GM21360 (cell line): ENCODE data around the gene KIF6.

Experiments
- ATAC-seq: cut with Tn5 transposase; IDR thresholded peaks from one replicate; pipeline ENCODE4 v1.9.1; 2021; ENCODE audit warnings: mild to moderate bottlenecking, moderate library complexity; ENCODE audit not compliant: unreplicated experiment

The KIF6 gene

DNA sequence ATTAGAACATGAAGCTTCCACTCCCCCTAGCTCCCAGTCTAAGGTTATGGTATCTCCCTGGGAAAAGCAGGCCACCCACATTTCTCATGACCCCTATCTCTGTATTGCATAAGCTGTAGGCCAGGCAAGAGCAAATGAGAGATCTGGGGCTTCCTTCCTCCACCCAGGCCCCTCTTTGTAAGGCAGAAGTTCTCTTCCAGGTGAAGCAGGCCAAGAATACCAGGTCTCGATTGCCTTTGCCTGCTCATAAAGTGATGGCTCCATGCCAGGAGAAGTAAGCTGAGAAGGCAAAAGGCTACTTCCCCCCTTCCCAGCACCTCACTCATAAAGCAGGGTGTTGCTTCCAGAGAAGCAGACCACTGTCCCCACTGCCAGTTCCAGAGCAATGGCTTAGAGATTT is 258.6 kb downstream of the KIF6 start:
- no peak for ATAC-seq

DNA sequence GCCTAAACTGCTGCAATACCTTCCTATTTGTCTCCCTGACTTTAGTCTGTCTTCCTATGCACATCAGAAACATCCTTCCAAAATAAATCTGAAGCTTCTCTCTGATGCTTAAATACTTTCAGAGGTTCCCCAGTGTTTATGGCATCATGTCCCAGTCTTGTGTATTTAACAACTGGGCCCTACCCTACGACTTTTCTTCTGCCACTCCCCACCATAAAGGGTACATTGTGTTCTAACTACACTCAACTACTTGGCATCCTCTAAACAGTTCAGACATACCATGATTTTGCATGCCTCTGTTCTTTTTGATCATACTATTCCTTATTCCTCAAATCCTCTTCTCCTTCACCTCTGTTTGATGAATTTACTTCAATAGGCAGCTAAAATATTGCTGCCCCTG is 259.7 kb downstream of the KIF6 start:
- ATAC-seq = no peak

DNA sequence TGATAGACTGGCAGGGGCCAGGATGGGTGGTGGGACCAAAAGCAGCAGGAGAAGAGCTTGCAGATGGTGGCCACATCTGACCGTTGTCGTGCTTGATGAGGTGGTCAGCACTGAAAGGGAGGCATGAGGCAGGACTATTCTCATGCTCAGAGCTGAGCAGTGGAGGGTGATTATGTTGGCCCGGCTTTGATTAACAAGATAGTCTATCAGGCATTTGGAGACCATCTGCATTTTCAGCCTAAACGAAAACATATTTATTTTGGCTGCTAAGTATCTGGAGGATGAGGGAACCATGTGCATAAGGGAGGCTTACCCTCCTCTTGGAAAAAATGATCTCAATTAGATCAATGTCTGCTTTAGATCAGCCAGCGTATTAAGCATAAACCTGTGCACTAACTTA is 261.1 kb downstream of the KIF6 start:
- ATAC-seq = no peak

DNA sequence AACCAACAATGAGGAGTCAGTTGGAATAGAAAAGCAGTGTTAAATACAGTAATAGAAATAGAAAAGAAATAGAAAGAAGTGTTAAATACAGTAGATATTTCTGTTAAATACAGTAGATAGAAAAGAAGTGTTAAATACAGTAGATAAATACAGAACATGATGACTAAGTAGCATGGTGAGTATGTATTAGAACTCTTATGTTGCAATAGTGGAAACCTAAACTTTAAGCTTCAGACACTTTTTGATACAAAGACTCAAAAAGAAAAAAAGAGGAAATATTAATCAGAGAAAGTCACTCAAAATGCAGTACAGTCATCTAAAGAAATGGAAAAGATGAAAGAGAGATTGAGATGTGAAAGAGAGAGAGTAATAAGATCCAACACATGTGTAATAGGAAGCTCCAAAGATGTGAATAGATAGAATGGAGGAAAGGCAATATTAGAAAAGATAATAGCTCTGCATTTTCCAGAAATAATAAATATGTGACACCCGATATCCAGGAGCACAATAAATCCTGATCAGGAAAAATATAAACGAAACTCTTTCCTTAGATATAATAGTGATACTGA is 271.2 kb downstream of the KIF6 start:
- ATAC-seq = no peak

DNA sequence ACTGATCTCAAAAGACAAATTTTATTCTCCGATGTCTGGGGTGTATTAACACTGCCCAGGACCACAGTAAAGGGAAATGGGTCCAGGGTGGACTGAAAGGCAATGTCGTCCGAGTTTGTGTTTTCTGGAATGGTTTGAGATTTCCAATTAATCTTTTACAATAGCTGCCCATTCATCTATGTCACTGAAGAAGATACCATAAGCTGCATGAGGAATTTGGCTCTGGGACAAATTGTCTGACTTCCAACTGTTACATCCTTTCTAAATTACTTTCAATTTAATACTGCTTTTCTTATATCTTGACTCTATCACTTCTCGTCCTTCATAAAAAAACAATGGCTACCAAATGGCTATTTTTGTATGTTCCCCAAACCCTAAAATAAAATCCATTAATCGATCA is 272.0 kb downstream of the KIF6 start:
- ATAC-seq = no peak

DNA sequence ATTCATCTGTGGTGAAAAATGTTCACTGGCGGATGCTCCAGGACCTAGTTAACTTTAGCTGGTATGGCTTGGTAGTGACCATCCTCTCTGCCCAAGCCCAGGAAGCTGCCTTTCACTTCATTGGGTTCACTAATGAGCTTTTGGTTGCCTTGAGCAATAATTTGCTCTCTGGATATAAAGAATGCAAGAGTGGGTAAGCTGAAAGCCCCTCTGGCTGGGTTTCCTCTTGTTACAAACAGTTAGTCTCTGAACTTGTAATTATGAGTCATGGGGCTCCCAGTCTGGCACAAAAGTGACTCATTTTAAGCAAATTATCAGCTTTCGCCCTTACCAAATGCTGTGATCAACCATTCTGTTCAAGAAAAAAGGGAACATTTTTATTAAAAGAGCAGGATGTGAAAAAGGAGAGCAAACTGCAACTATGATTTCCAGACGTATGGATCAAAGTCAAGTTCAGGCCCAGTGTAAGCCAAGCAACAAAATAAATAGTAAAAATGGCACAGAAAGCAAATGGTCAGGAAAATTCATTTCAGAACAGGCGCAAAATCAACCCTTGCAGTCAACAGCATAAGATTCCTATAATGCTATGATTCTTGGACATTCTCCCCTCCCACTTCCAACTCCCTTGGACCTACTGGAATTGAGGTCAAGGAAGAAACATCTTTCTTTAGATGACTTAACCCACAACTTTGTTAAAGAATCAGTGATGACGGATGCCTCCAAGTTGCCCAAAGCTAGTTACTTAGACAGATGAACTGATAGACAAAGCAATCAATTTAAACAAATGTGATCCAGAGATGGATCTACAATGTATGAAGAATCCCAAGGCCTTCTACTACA is 272.7 kb downstream of the KIF6 start:
- ATAC-seq = no peak

DNA sequence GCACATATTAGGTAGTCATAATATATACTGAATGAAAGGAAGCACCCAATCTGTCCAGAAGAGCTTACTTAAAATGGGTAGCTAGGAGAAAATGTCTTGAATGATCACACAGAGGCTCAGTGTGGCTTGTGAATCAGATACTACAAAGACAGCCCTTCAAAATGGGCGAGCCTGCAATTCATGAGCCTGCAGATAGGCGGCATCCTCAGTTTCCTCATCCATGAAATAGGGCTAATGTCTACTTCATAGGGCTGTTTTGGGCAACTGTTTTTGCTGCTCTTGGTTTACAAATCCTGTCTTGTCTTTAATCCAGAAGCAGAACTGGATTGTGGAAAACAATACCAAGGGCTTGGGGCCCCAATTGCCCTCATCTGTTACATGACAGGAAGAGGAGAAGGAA is 273.4 kb downstream of the KIF6 start:
- ATAC-seq = no peak

DNA sequence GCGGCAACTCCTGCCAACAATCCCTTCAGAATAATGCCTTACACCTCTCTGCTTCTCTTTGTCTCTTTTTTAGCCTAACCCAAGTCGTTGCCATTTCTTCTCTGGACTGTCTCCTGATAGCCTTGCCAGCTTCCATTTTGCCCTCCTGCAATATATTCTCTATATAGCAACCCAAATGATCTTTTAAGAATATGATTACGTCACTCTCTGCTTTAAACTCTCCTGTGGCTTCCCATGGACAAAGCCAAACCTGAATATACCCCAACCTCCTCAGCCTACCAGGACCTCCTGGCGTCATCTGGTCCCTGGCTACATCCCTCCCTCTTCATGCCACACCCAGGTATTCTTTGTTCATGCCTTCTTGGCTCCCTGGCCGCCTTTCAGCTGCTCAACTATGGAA is 276.2 kb downstream of the KIF6 start:
- no peak for ATAC-seq

DNA sequence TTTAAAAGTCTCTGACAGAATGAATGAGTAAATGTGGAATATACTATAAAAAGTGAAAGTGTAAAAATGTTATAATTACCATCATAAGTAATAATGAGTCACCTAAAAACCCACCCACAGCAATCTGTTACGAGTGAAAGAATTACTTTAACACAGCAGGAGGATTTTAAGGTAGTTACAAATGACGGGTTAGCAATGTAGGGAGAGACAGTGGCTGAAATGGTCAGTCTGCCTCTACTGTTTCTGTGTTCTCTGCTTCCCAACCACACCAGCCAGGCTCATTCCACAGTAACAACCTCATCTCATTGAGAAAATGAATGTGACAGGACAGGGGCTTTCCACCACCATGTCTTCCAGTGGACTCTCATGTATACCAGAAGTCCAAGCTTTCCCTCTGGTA is 278.3 kb downstream of the KIF6 start:
- ATAC-seq = no peak

DNA sequence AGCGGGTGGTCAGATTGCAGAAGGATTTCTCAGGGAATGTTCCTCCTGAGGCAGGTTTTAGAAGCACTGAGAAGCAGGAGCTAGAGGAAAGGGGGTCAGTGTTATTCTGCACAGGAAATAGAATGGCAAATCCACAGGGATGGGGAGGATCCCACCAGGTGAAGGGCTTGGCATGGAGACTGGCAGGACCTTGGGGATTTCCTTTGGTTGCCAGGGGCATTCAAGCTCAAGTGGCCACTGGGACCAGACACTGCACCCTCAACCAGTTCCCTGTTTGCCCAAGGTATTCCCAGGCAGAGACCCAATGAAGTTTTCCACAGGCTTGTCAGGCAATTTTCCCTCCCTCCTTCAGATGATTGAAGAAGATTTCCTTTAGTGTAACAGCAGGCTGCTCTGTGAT is 279.5 kb downstream of the KIF6 start:
- no peak for ATAC-seq

DNA sequence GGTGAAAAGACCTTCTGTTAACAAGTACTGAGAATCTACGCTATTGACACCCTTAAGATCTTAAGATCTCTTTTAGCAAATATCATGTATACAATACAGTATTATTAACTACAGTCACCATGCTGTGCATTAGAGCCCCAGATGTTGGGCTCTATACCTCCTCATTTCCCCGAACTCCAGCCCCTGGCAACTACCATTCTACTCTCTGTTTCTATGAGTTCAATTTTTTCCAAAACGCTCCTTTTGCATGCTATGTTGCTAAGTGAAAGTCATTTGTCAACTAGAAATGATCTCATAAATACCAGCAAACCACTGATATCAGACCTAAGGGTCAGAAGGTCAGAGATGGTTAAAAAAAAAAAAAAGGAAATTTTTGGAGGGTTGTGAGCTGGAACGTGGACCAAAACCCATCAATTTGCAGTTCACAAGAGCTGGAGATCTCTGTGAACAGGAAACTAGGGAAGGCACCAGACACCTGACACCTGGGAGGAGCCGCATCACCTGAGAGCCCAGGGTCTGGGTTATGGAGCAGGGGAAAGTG is 280.7 kb downstream of the KIF6 start:
- ATAC-seq = no peak

DNA sequence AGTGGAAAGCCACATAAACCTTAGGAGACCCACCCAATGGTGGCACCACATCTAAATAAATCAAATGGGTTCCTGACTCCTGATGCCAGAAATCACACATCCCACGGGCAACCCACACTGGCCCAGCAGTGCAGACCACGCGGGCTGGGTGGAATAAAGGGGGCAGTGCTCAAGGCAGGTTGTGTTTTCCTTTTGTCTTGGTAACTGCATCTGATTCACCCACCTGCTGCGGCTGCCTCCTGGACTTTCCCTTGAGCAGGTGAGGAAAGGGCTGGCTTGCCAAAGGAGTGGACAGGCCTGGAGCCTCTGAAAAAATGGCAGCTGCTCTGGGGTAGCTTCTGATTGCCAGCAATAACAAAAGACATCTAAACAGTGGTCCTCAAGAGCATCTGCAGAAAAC is 283.2 kb downstream of the KIF6 start:
- no peak for ATAC-seq

DNA sequence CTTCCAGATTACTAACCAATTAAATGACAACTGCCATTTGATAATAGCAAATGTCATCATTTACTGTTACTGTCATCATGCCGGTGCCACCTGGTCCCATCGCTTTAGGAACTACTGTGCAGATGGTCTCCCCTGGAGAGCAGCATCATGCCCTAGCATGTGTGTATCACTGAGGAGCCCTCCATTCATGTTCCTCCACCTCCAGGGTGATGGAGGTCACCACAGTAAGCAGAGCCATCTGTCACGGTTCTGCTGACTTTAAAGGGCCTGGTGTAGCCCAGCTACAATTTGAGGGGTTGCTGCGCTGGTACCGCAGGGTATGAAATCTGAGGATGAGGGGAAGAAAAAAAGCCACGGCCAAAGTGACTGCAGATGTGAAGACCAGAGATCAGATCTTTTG is 283.9 kb downstream of the KIF6 start:
- no peak for ATAC-seq

DNA sequence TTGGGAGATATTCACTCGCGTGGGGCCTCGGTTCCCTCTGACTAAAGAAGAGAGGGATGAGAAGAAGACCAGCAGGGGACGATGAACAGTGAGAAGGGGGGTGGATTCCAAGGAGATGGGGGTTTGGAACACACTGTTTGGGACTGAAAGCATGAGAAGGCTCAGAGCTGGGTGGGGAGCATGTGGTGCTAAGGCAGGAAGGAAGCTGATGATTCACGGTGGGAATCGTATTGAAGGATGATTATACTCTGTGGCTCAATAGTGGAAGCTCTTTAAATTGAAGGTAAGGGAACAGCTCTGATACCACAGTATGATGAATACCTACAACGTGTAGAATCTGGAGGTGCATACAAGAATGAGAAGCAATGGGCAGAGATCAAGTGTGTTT is 285.2 kb downstream of the KIF6 start:
- ATAC-seq = no peak

DNA sequence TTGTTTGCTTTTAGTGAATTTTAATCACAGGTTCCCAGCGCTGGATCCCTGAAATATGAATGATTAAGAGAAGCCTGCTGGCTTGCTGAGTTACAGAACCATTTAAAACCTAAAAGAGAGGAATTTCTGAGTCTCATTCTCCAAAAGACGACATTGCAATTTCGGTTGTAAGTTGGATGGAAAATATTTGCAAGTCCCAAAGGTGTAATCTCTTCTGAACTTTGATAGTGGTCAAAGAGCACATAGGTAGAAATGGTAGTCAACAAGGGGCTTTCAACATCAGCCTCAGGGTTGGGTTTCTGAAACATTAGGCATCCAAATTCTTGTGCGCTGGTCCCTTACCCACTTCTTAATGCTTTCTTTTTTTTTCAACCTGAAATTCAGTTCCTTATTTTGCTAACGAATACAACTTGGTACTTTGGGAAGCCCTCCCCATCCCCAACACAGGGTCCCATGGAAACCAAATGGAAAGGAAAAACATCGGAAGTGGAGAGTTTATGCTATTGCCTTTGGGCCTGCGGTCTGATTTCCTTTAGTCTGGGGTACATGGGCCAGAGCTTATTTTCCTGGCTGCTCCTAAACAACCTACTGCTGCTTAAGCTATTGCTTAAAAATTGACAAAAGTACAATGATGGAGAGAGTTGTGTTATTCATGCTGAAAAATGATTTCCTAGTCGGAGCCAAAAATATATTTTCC is 285.7 kb downstream of the KIF6 start:
- no peak for ATAC-seq

DNA sequence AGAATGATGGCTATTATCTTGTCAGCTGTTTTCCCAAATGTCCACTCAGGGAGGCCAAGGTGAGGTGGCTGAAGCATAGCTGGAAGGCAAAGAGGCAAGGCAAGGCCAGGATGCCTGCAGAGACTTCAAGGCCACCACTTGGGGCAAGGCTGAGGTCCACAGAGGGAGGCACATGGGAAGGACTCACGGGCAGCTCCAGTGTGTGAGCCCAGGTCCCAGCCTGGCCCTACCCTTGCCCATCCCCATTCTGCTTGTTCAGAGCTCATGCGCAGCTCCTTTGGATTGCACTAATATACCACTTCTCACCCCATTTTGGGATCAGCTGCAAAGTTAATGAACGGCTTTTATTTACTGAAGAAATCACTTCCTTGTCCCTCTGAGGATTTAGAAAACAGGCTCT is 291.6 kb downstream of the KIF6 start:
- ATAC-seq = no peak

DNA sequence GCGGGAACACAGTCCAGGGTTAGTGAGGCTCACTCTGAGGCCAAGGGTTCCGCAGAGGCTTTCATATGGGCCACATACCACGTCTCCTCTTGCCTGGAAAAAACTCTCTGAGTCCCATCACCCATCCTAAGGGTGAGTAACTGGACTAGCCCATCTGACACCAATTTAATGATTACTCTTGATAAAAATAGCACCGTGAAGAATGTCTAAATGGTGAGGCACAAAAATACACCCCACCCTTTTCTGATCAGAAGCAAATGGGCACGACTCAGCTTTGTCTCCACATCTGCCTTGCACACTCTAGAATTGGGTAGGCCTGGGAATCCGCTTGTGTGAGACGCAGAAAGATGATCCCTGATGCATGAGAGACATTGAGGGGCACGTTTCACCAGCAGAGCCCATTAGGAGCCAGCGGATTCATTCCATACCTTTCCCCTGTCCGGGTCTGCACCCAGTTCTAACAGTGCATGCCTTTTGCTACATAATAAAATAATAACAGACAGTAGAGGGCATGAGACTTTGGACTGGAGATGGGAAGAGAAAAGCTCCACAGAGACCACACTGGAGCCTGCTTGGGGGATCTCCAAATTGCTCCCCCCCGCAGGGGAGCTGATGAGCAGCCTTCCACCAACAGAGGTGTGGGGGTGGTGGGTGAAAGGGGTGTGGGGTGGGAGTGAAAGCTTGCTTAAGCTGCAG is 292.7 kb downstream of the KIF6 start:
- no peak for ATAC-seq

DNA sequence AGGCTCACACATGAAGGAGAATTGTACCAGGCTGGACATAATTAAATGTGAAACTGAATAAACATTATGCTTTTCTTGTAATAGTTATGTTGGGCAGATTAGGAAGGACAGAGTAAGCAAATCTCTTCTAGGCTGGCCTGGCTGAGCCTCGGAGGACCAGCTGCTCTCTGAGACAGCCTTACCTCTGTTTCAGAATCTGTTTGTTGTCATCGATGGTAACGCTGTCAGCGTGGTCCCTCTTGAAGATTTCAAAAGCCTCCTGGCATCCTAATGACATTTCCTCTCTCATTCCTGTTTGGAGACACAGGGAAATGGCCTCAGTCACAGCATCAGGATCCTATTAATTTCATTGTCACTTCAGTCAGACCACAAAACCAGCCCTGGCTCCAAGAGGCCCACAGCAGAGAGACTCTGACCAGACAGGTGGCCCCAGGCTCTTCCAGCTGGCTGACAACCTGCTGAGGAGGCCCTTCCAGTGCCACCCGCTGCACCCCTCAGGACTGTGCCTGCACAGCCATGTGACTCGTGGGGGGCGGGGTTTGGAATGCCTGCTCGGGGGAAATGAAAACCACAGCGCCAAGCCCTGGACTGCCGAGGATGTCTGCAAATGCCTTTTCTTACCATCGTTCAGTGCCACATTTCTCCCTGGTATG is 294.2 kb downstream of the KIF6 start:
- no peak for ATAC-seq

DNA sequence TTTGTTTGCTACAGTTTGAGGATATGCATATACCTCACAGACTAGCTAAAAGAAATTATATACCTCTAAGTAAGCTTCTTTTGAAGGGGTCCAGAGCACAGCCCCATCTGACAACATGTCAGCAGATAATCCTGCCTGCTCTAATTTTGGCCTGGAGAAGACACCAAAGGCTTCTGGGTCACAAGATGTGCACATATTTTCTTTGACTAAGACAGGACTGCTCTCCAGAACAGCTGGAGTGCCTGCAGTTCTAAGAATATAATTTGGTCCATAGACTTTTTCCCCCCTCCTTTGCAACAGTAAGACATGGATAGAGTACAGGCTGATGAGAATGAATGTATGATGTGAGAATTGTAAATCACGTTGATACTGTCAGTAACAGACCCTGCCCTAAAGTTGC is 294.8 kb downstream of the KIF6 start:
- no peak for ATAC-seq

DNA sequence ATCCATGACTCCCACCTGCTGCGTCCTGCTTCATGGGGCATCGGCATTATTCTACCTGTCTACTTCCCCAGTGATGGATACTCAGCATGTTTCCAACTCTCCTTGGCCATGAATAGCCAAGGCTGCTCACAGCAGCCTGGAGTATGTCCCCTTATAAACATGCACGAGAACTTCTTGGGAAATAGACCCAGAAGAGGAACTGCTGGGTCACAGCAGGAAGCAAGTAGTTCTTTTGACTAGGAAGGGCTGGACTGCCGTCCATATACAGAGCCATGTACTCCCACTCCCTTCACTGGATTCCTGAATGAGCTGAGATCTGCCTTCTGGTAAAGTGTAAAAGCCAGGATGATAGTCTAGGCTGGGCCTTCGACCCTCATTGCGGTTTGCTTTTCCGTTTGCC is 296.4 kb downstream of the KIF6 start:
- ATAC-seq = no peak

DNA sequence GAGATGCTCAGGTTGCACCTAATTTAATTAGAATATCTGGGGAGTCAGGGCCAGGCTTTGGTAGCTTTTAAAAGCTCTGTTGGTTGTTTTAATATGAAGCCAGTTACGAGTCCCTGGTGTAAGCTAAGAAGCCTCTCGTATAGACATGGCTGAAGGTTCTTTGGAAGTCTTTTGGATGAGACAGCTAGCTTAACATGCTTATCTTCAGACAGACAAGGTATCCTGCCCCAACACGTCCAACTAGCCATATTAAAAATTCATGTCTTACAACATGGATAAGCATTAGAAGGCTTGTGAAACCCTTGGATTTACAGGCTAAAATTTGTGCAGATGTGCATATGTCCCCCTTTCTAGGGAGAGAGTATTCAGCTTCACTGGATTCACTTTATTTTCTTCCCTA is 297.1 kb downstream of the KIF6 start:
- no peak for ATAC-seq
